WI38 (cell line): ENCODE data around the gene TBC1D5.

Source experiments
- H3K4me3 ChIP-seq: 2 replicates; pipeline ENCODE4 v1.5.1; 2011; ENCODE audit warnings: low read depth, mild to moderate bottlenecking, control low read depth, low read length
- CTCF ChIP-seq: IDR thresholded peaks from 2 replicates; pipeline ENCODE4 v1.5.1; 2012; ENCODE audit warnings: low read depth, mild to moderate bottlenecking, control low read depth, low read length

Gene TBC1D5

GRCh38 chr3:17143893-17144664 lies 598.4 kb downstream of the TBC1D5 start:
- H3K4me3 ChIP-seq, result no peak overlapping the region
- TF ChIP-seq CTCF, result no peak

GRCh38 chr3:17142516-17142915 lies 599.9 kb downstream of the TBC1D5 start:
- no peak for TF ChIP-seq CTCF
- H3K4me3 ChIP-seq, result no peak overlapping the region

- no peak overlapping the region for H3K4me3 ChIP-seq
- no peak for TF ChIP-seq CTCF
Measured at GRCh38 chr3:17141699-17142098, 600.7 kb downstream of the TBC1D5 start.

- TF ChIP-seq CTCF, result no peak
- no peak overlapping the region for H3K4me3 ChIP-seq
Measured at GRCh38 chr3:17140670-17141505, 601.5 kb downstream of the TBC1D5 start.

- H3K4me3 ChIP-seq, result no peak overlapping the region
Measured at GRCh38 chr3:17138246-17139039, 604.0 kb downstream of the TBC1D5 start.

GRCh38 chr3:17137321-17137826 lies 605.1 kb downstream of the TBC1D5 start:
- H3K4me3 ChIP-seq, result no peak overlapping the region
- no peak for TF ChIP-seq CTCF

More at GRCh38 chr3:17138246-17139039, 604.0 kb downstream of the TBC1D5 start:
- TF ChIP-seq CTCF, result no peak
